Thoracic aorta (tissue), 2 donors: ENCODE data around the gene LIMCH1. TPM values are rescaled to one million over a fixed set of nuclear protein-coding genes. Genes with fewer than 3 reads are reported as not detected.
"Not testable (repeated sequence)": the region's sequence is repeated elsewhere in the genome, so short reads cannot be mapped to it uniquely, and the experiment has no call there.

Experiments
- ATAC-seq: fragments of 150-250 bp; one replicate; pipeline ENCODE4 v1.8.0; 2017; ENCODE audit warnings: low read depth; ENCODE audit not compliant: insufficient number of reproducible peaks, low FRiP score
- DNase-seq: peaks from one replicate; pipeline ENCODE4 v3.0.0-alpha.2; 2020; ENCODE audit warnings: low spot score
- H3K27ac ChIP-seq, 2 donors: fragments of 200-600 bp; sonication (generic); 1 replicate in 1 of 2; 2 replicates in 1 of 2; pipeline ENCODE4 v1.5.1; 2016; ENCODE audit warnings: mild to moderate bottlenecking in 2 of 2, moderate library complexity in 2 of 2
- H3K27me3 ChIP-seq: fragments of 200-600 bp; sonication (generic); replicated peaks from 2 replicates; pipeline ENCODE4 v1.6.0; 2016; ENCODE audit warnings: mild to moderate bottlenecking; ENCODE audit not compliant: insufficient read depth
- H3K36me3 ChIP-seq: fragments of 200-600 bp; sonication (generic); one replicate; pipeline ENCODE4 v1.5.1; 2016
- H3K4me1 ChIP-seq, 2 donors: fragments of 200-600 bp; sonication (generic); 1 replicate in 1 of 2; 2 replicates in 1 of 2; pipeline versions ENCODE4 v1.5.1 to v1.6.0; 2016; ENCODE audit warnings: low read depth in 2 of 2, mild to moderate bottlenecking in 1 of 2; ENCODE audit not compliant: control insufficient read depth in 1 of 2
- H3K4me3 ChIP-seq: fragments of 200-600 bp; sonication (generic); 2 replicates; pipeline ENCODE4 v1.5.1; 2016; ENCODE audit warnings: mild to moderate bottlenecking
- H3K9me3 ChIP-seq: fragments of 200-600 bp; sonication (generic); 2 replicates; pipeline ENCODE4 v1.5.1; 2016
- total RNA-seq, 2 donors: library from RNA; depleted of rRNA; stranded (reverse); fragments of >200 nt; gene quantifications; one replicate each; pipeline versions ENCODE4 v1.1.0 to v1.2.3, GENCODE V29; 2016
- TF ChIP-seq, protein P1 (sequence below): fragments of 200-600 bp; sonication (generic); IDR thresholded peaks from one replicate; pipeline ENCODE4 v1.5.1; 2019; ENCODE audit warnings: antibody characterized with exemption

The LIMCH1 gene
- total RNA-seq, 2 donors from 2014 or later = 95.3 to 158 TPM

DNA sequence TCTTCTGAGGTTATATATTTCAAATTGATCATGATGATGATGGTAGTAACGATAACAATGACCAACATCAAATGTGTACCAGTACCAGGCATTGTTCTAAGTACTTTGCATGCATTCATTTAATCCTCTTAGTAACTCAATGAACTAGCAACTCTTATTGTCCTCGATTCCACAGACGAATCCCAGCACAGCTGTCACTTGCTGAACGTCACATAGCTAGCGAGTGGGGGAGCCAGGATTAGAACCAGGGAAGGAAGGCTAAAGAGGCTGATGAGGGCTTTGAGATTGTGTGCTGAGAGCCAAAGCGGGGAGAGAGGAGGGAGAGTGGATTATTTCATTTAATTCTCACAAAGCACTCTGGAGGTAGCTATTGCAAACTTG is 106.9 kb downstream of the LIMCH1 start:
- TF ChIP-seq, protein P1, sequence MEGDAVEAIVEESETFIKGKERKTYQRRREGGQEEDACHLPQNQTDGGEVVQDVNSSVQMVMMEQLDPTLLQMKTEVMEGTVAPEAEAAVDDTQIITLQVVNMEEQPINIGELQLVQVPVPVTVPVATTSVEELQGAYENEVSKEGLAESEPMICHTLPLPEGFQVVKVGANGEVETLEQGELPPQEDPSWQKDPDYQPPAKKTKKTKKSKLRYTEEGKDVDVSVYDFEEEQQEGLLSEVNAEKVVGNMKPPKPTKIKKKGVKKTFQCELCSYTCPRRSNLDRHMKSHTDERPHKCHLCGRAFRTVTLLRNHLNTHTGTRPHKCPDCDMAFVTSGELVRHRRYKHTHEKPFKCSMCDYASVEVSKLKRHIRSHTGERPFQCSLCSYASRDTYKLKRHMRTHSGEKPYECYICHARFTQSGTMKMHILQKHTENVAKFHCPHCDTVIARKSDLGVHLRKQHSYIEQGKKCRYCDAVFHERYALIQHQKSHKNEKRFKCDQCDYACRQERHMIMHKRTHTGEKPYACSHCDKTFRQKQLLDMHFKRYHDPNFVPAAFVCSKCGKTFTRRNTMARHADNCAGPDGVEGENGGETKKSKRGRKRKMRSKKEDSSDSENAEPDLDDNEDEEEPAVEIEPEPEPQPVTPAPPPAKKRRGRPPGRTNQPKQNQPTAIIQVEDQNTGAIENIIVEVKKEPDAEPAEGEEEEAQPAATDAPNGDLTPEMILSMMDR = no peak
- Histone ChIP-seq H3K36me3 (peaks cover 5% of the 10 kb centered on the region), H3K27me3 (no peaks in the 10 kb centered on the region), H3K4me1 (peaks cover 9 to 48% of the 10 kb centered on the region in 2 donors), H3K4me3 (no peak overlapping the region), H3K27ac (no peak overlapping the region), H3K9me3 (no peaks in the 10 kb centered on the region)
- ATAC-seq (no peak), DNase-seq (no peak)

DNA sequence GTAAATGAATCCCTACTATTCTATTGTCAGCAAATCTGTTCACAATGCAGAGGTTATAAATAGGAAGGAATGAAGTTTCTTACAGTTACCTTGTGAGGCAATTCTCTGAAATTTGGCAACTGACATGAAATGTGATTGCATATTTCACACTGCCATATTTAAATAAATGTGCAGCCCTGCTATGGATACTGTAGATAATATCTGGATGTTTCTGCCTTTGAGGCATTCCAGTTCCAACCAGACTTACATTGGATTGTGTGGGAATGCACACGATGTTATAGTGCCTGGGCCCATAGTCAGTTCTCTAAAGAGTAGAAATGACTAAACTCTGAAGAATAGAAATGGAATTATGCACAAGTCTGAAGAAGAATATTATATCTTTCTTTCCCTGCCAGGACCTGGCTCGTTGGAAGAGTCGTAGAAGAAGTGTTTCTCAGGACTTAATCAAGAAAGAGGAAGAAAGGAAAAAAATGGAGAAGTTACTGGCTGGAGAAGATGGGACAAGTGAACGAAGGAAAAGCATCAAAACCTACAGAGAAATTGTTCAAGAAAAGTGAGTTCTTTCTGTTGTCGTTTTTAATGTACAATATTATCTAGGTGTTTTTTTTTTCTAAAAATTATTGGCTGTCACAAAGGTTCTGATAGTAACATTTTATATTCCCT is 107.9 kb downstream of the LIMCH1 start:
- no peaks in the 10 kb centered on the region for H3K27me3 ChIP-seq
- DNase-seq (no peak), ATAC-seq (no peak)
- peaks cover 9 to 39% of the 10 kb centered on the region in 2 donors for H3K4me1 ChIP-seq
- H3K36me3 ChIP-seq = peaks cover 5% of the 10 kb centered on the region
- H3K27ac ChIP-seq = no peak overlapping the region
- no peaks in the 10 kb centered on the region for H3K9me3 ChIP-seq
- TF ChIP-seq, protein P1 = no peak
- no peak overlapping the region for H3K4me3 ChIP-seq

DNA sequence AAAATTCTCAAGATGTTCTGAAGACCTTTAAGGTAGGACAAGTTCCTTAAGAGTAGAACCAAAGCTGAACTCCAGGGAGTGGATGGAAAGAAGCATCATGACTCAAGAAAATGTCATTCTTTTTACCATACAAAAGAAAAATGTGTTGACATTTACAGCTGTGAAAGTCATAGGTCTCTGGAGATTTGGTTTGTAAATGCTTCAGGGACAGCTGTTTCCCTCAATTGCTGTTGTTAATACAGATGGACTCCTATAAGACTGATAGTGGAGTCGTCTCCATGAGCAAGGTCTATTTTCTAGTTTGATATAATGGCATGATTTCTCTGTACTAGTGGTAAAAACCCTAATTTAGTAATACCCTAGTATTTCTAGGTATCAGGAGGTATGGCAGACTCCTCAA is 108.9 kb downstream of the LIMCH1 start:
- no peaks in the 10 kb centered on the region for H3K9me3 ChIP-seq
- TF ChIP-seq, protein P1 = no peak
- peaks cover 10% of the 10 kb centered on the region for H3K36me3 ChIP-seq
- ATAC-seq = no peak
- no peak for DNase-seq
- no peaks in the 10 kb centered on the region for H3K27me3 ChIP-seq
- H3K4me1 ChIP-seq = peaks cover 9 to 36% of the 10 kb centered on the region in 2 donors
- H3K4me3 ChIP-seq = no peak overlapping the region
- no peak overlapping the region for H3K27ac ChIP-seq

DNA sequence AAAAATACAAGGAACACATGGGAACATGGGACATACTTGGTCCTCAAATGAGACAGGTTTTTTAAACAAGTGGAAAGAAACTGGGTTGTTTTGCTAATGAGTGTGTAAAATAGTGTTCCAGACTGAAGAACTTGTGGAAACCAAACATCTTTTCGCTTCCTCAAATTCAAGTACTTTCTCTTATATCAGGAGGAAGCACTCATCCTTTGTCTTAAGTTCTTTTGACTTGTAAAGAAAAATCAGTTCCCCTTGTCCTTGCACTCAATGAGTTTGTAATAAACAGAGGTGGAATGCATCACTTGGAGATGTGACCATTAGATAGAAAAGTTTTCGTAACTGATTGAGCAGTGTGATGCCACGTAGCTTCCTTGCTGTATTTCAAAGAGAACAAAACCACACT is 109.4 kb downstream of the LIMCH1 start:
- Histone ChIP-seq H3K27me3 (no peaks in the 10 kb centered on the region), H3K9me3 (no peaks in the 10 kb centered on the region), H3K4me3 (no peak overlapping the region), H3K36me3 (peaks cover 10% of the 10 kb centered on the region), H3K4me1 (peaks cover 9 to 36% of the 10 kb centered on the region in 2 donors), H3K27ac (no peak overlapping the region)
- DNase-seq (no peak), ATAC-seq (no peak)
- TF ChIP-seq, protein P1 = no peak

DNA sequence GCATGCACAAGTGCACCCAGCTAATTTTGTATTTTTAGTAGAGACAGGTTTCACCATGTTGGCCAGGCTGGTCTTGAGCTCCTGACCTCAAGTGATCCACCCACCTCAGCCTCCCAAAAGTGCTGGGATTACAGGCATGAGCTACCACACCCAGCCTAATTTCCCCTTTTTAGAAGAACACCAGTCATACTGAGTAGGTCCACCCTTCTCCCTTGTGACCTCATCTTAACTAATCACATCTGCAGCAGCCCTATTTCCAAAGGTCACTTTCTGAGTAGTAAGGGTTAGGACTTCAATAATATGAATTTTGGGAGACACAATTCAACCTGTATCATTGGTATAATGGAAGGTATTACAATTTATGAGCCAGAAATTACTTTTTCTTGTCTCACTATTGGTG is 113.2 kb downstream of the LIMCH1 start:
- Histone ChIP-seq H3K4me1 (peaks cover 0 to 22% of the 10 kb centered on the region in 2 donors), H3K36me3 (peaks cover 11% of the 10 kb centered on the region)
- not testable (repeated sequence) for H3K9me3 ChIP-seq, H3K27ac ChIP-seq, ATAC-seq, DNase-seq, H3K4me3 ChIP-seq, H3K27me3 ChIP-seq

DNA sequence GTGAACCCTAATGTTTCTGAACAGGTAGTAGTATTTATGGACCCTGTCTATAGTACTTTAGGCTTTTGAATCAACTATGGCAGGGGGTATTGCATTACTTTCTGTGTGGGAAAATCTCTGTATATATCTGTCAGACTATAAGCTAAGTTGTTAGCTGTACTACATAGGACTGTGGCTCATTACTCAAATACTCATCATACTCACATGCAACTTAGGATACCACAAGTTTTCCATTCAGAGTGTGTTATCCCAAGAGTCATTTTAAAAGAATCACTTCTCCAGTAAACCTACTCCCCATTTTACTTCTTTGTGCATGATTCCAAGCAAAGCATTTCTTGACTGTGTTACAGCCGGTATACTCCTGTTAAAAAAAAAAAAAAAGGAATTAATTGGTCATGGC is 115.0 kb downstream of the LIMCH1 start:
- Histone ChIP-seq H3K36me3 (peaks cover 8% of the 10 kb centered on the region), H3K9me3 (no peaks in the 10 kb centered on the region), H3K4me3 (no peak overlapping the region), H3K4me1 (peaks cover 9 to 35% of the 10 kb centered on the region in 2 donors), H3K27me3 (no peaks in the 10 kb centered on the region), H3K27ac (no peak overlapping the region)
- TF ChIP-seq, protein P1 = no peak
- no peak for ATAC-seq
- no peak for DNase-seq
